B cell (primary cell): Measurements from ENCODE around the gene NTM.

ENCODE experiments used
- EZH2 ChIP-seq: IDR thresholded peaks from 2 replicates; pipeline ENCODE4 v1.6.1; 2012; ENCODE audit warnings: borderline replicate concordance, low read depth, mild to moderate bottlenecking, moderate library complexity, low read length; ENCODE audit not compliant: insufficient read depth, poor library complexity, severe bottlenecking
- TF ChIP-seq, protein P1 (sequence below): fragments of 200-600 bp; IDR thresholded peaks from one replicate; pipeline ENCODE4 v1.8.0; 2022; ENCODE audit warnings: antibody characterized with exemption, mild to moderate bottlenecking

DNA sequence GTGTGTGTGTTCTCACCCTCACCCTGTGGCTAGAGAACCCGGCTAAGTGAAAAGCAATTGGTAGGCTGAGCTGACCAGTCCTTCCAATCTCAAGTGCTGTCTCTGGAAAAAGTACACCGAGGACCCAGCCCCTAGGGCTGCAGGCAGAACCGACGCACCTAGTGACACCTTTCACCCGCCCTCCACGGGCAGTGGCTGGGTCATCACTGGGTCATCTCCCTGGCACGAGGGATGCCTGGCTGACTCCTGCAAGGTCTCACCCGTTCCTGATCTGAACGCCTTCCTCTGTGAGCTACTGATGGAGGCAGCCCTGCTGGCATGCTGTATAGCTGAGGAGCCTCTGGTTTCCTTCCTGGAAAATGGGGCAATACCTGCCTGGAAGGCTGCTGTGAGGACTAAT is 311.5 kb downstream of the NTM start:
- TF ChIP-seq, protein P1, sequence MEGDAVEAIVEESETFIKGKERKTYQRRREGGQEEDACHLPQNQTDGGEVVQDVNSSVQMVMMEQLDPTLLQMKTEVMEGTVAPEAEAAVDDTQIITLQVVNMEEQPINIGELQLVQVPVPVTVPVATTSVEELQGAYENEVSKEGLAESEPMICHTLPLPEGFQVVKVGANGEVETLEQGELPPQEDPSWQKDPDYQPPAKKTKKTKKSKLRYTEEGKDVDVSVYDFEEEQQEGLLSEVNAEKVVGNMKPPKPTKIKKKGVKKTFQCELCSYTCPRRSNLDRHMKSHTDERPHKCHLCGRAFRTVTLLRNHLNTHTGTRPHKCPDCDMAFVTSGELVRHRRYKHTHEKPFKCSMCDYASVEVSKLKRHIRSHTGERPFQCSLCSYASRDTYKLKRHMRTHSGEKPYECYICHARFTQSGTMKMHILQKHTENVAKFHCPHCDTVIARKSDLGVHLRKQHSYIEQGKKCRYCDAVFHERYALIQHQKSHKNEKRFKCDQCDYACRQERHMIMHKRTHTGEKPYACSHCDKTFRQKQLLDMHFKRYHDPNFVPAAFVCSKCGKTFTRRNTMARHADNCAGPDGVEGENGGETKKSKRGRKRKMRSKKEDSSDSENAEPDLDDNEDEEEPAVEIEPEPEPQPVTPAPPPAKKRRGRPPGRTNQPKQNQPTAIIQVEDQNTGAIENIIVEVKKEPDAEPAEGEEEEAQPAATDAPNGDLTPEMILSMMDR: no peak
- no peak for TF ChIP-seq EZH2
